Fibroblast of lung (primary cell): ENCODE measurements around the gene AXIN2. TPM values are rescaled to one million over a fixed set of nuclear protein-coding genes. Genes with fewer than 3 reads are reported as not detected.

Experiments used
- DNase-seq, 2 donors: peaks; one replicate each; pipeline versions ENCODE4 v3.0.0 to v3.0.0-alpha.2; 2010; ENCODE audit warnings: low read depth in 2 of 2
- H2AFZ ChIP-seq: 2 replicates; pipeline ENCODE4 v1.5.1; 2012; ENCODE audit warnings: low read length, control low read depth, inconsistent platforms
- H3K27ac ChIP-seq: 2 replicates; pipeline ENCODE4 v1.5.1; 2011; ENCODE audit warnings: low read length, control low read depth; ENCODE audit not compliant: insufficient read depth
- H3K27me3 ChIP-seq: 2 replicates; pipeline ENCODE4 v1.5.1; 2011; ENCODE audit warnings: mild to moderate bottlenecking, low read length; ENCODE audit not compliant: control insufficient read depth, insufficient read depth
- H3K36me3 ChIP-seq: 2 replicates; pipeline ENCODE4 v1.5.1; 2011; ENCODE audit warnings: low read length; ENCODE audit not compliant: control insufficient read depth, insufficient read depth
- H3K4me1 ChIP-seq: 2 replicates; pipeline ENCODE4 v1.5.1; 2011; ENCODE audit warnings: low read length; ENCODE audit not compliant: control insufficient read depth, insufficient read depth; ENCODE audit errors: extremely low read depth
- H3K4me2 ChIP-seq: 2 replicates; pipeline ENCODE4 v1.5.1; 2011; ENCODE audit warnings: low read length, control low read depth; ENCODE audit not compliant: insufficient read depth; ENCODE audit errors: extremely low read depth
- H3K4me3 ChIP-seq, 4 experiments: fragments of 200-600 bp in 1 of 4; sonication (generic) in 1 of 4; replicated peaks in 1 of 4; 2 replicates each; pipeline ENCODE4 v1.5.1; 2011 to 2016; ENCODE audit warnings: low read length in 4 of 4, low read depth in 3 of 4, mild to moderate bottlenecking in 3 of 4, control low read depth in 2 of 4, inconsistent platforms in 1 of 4, mixed read lengths in 1 of 4; ENCODE audit not compliant: insufficient read depth in 1 of 4; ENCODE audit errors: control extremely low read depth in 1 of 4
- H3K79me2 ChIP-seq: 2 replicates; pipeline ENCODE4 v1.5.1; 2012; ENCODE audit warnings: mild to moderate bottlenecking, low read length, inconsistent platforms; ENCODE audit not compliant: control insufficient read depth, insufficient read depth
- H3K9ac ChIP-seq: 2 replicates; pipeline ENCODE4 v1.5.1; 2011; ENCODE audit warnings: mild to moderate bottlenecking, low read length, control low read depth; ENCODE audit not compliant: insufficient read depth
- H3K9me3 ChIP-seq: 2 replicates; pipeline ENCODE4 v1.5.1; 2012; ENCODE audit warnings: low read depth, low read length; ENCODE audit not compliant: control insufficient read depth, insufficient read depth
- H4K20me1 ChIP-seq: 2 replicates; pipeline ENCODE4 v1.5.1; 2011; ENCODE audit warnings: low read length; ENCODE audit not compliant: control insufficient read depth, insufficient read depth; ENCODE audit errors: extremely low read depth
- CTCF ChIP-seq, 2 donors: IDR thresholded peaks in 1 of 2; conservative IDR thresholded peaks in 1 of 2; 1 replicate in 1 of 2; 2 replicates in 1 of 2; pipeline ENCODE4 v1.5.1; 2011 to 2012; ENCODE audit warnings: low read length in 2 of 2, control low read depth in 1 of 2, inconsistent platforms in 1 of 2, low read depth in 1 of 2, mild to moderate bottlenecking in 1 of 2
- EZH2 ChIP-seq: IDR thresholded peaks from 2 replicates; pipeline ENCODE4 v1.5.1; 2012; ENCODE audit warnings: low read length, control low read depth, mild to moderate bottlenecking; ENCODE audit errors: missing control alignments
- polyA plus RNA-seq, 2 donors: library from polyadenylated mRNA; depleted of rRNA in 1 of 2; stranded (reverse) in 1 of 2; unstranded in 1 of 2; fragments of >200 nt; gene quantifications; 2 replicates each; pipeline ENCODE4 v1.2.1, GENCODE V29; 2011 to 2012; ENCODE audit warnings: missing spikeins in 1 of 2
- total RNA-seq: library from RNA; depleted of rRNA; stranded (reverse); fragments of >200 nt; gene quantifications from 2 replicates; pipeline ENCODE4 v1.2.1, GENCODE V29; 2014

The AXIN2 gene
- total and polyA plus RNA-seq, 2 donors (not counting 1 experiment from before 2014, with no cell fraction given), result 1.8 to 2.0 TPM

- Histone ChIP-seq H3K27ac (no peak overlapping the region), H3K4me3 (no peak overlapping the region), H3K79me2 (no peaks in the 10 kb centered on the region), H3K9ac (no peak overlapping the region), H3K36me3 (no peaks in the 10 kb centered on the region), H4K20me1 (no peaks in the 10 kb centered on the region), H3K4me1 (no peaks in the 10 kb centered on the region), H3K9me3 (no peaks in the 10 kb centered on the region), H3K27me3 (peaks cover 5% of the 10 kb centered on the region), H2AFZ (no peak overlapping the region), H3K4me2 (no peak overlapping the region)
- TF ChIP-seq EZH2 (no peak), CTCF (conservative IDR thresholded peaks at IDR 0.05 in 1 of 2, IDR thresholded peaks at IDR 0.05 in 1 of 2; ENCODE audit: low read depth in 1 of 2, low read length in 2 of 2) (no peak)
- no peak for DNase-seq
These were observed 45.9 kb downstream of the AXIN2 start for GRCh38 chr17:65515512-65515911.

- DNase-seq, result peak; percentile 11 to 87
- TF ChIP-seq EZH2, result no peak
- no peak for TF ChIP-seq CTCF (conservative IDR thresholded peaks at IDR 0.05 in 1 of 2, IDR thresholded peaks at IDR 0.05 in 1 of 2; ENCODE audit: low read depth in 1 of 2, low read length in 2 of 2)
- Histone ChIP-seq H4K20me1 (no peaks in the 10 kb centered on the region), H3K9ac (no peak overlapping the region), H2AFZ (no peak overlapping the region), H3K27me3 (peaks cover 5% of the 10 kb centered on the region), H3K36me3 (no peaks in the 10 kb centered on the region), H3K4me1 (no peaks in the 10 kb centered on the region), H3K4me3 (no peak overlapping the region), H3K79me2 (no peaks in the 10 kb centered on the region), H3K4me2 (no peak overlapping the region), H3K27ac (no peak overlapping the region), H3K9me3 (no peaks in the 10 kb centered on the region)
These were observed 46.9 kb downstream of the AXIN2 start for GRCh38 chr17:65514541-65514940.

- DNase-seq, result peak; percentile 35 to 97
- Histone ChIP-seq H2AFZ (no peak overlapping the region), H3K4me1 (no peaks in the 10 kb centered on the region), H4K20me1 (no peaks in the 10 kb centered on the region), H3K79me2 (no peaks in the 10 kb centered on the region), H3K27me3 (peaks cover 5% of the 10 kb centered on the region), H3K4me2 (no peak overlapping the region), H3K27ac (no peak overlapping the region), H3K9me3 (no peaks in the 10 kb centered on the region), H3K4me3 (no peak overlapping the region), H3K9ac (no peak overlapping the region), H3K36me3 (no peaks in the 10 kb centered on the region)
- TF ChIP-seq EZH2 (no peak), CTCF (conservative IDR thresholded peaks at IDR 0.05 in 1 of 2, IDR thresholded peaks at IDR 0.05 in 1 of 2; ENCODE audit: low read depth in 1 of 2, low read length in 2 of 2) (no peak)
These were observed 47.4 kb downstream of the AXIN2 start for GRCh38 chr17:65514082-65514481.
